ENCODE results near the gene PEX7. TPM values are rescaled to one million over a fixed set of nuclear protein-coding genes. Genes with fewer than 3 reads are reported as not detected.

Gene PEX7
- total and polyA plus RNA-seq, 10 of the 15 experiments (the other 5 are each of a cell fraction or from before 2014, with no cell fraction given), result 0.58 to 12.4 (median 8.8) TPM

- CTCF ChIA-PET, result interaction anchor here (1.7 kb wide), 1 partner anchor 10 kb away, joined by 4 read pairs; no protein-coding TSS in a partner anchor
- in situ Hi-C loops (cut with MboI) (no loop called here), intact Hi-C loops (cut with micrococcal nuclease; ENCODE audit: unreplicated experiment) (no loop called here)
- Histone ChIP-seq H3K4me3 (no peak overlapping the region), H3K4me2 (ENCODE audit: control insufficient read depth, insufficient read depth) (no peak overlapping the region), H3K27ac (ENCODE audit: control insufficient read depth, insufficient read depth) (no peak overlapping the region), H2AFZ (ENCODE audit: control insufficient read depth, low read depth, low read length) (no peak overlapping the region), H3K27me3 (replicated peaks in 1 of 2; ENCODE audit: control insufficient read depth in 2 of 2, insufficient read depth in 2 of 2, low read length in 1 of 2) (no peaks in the 10 kb centered on the region; a peak in 1 of 4 replicates), H3K36me3 (ENCODE audit: control insufficient read depth in 2 of 2, insufficient read depth in 2 of 2, low read length in 1 of 2) (no peaks in the 10 kb centered on the region), H3K9ac (ENCODE audit: control insufficient read depth, insufficient read depth, low read length) (no peak overlapping the region), H4K20me1 (ENCODE audit: control insufficient read depth, insufficient read depth) (no peaks in the 10 kb centered on the region), H3K79me2 (ENCODE audit: control insufficient read depth, insufficient read depth, low read length) (no peaks in the 10 kb centered on the region), H3K9me3 (replicated peaks; ENCODE audit: control insufficient read depth, insufficient read depth, low read length) (no peaks in the 10 kb centered on the region; the same call in 1 of the 3 replicates), H3K4me1 (ENCODE audit: control insufficient read depth, insufficient read depth, low read length) (peaks cover 7% of the 10 kb centered on the region)
- BruUV-seq (replicated peaks), result no TSS peak
- no peak for TF ChIP-seq USF2 (IDR thresholded peaks at IDR 0.05; ENCODE audit: borderline replicate concordance, low read depth, low read length)
- no peak for TF ChIP-seq NBN (IDR thresholded peaks at IDR 0.05)
- no peak for TF ChIP-seq RB1 (IDR thresholded peaks at IDR 0.05; ENCODE audit: borderline replicate concordance)
- TF ChIP-seq YY1 (IDR thresholded peaks at IDR 0.05; ENCODE audit: low read depth, low read length), result no peak
- TF ChIP-seq RAD21 (IDR thresholded peaks at IDR 0.05; ENCODE audit: insufficient read depth, low read depth, low read length), result no peak
- WGBS (ENCODE audit: insufficient coverage, insufficient replicate concordance, low lambda C conversion rate, missing lambda C conversion rate), result 0% methylated on average over 1 of the region's 1 CpG
- FAIRE-seq, result no peak
- SMC1A ChIA-PET (ENCODE audit: uncharacterized antibody, unreplicated experiment), result no interaction called here
- DNase-seq (ENCODE audit: low read depth, low spot score), result no peak
- ATAC-seq, result no peak
- RAD21 ChIA-PET (ENCODE audit: unreplicated experiment), result no interaction called here
- POLR2A ChIA-PET, result interaction anchor here (0.5 kb wide), 1 partner anchor 1290 kb away, joined by 5 read pairs; no protein-coding TSS in a partner anchor
Observed at GRCh38 chr6:136945072-136945471, 122.7 kb downstream of the PEX7 start.

GRCh38 chr6:136945711-136946121, 123.3 kb downstream of the PEX7 start:
- in situ Hi-C loops (cut with MboI), result no loop called here
- RAD21 ChIA-PET (ENCODE audit: unreplicated experiment), result no interaction called here
- TF ChIP-seq PAX5 (IDR thresholded peaks at IDR 0.05; ENCODE audit: borderline replicate concordance, low read depth, low read length) (peak; percentile 71; the same call in 1 of the 2 replicates), POLR2A (IDR thresholded peaks at IDR 0.05; ENCODE audit: low read depth, low read length) (no peak), MYC (IDR thresholded peaks at IDR 0.05; ENCODE audit: insufficient read depth, insufficient read length, insufficient replicate concordance, low read length, severe bottlenecking) (no peak), NR2C2 (IDR thresholded peaks at IDR 0.05; ENCODE audit: borderline replicate concordance, control insufficient read depth, insufficient read length, low read depth) (no peak), ZNF207 (IDR thresholded peaks at IDR 0.05; ENCODE audit: borderline replicate concordance) (no peak), MEF2A (IDR thresholded peaks at IDR 0.05; ENCODE audit: insufficient read depth, low read depth, low read length) (no peak), ATF7 (IDR thresholded peaks at IDR 0.05; ENCODE audit: low read depth) (no peak), EED (IDR thresholded peaks at IDR 0.05; ENCODE audit: low read depth) (peak; percentile 26; the same call in 1 of the 2 replicates), SREBF1 (IDR thresholded peaks at IDR 0.05; ENCODE audit: low read length) (no peak), SREBF2 (IDR thresholded peaks at IDR 0.05; ENCODE audit: low read length) (no peak), ZNF217 (IDR thresholded peaks at IDR 0.05) (no peak), POU2F2 (IDR thresholded peaks at IDR 0.05; ENCODE audit: borderline replicate concordance, low read depth, low read length) (peak; percentile 61; the same call in 1 of the 3 replicates), ZBED1 (IDR thresholded peaks at IDR 0.05; ENCODE audit: borderline replicate concordance) (no peak), SMC3 (IDR thresholded peaks at IDR 0.05; ENCODE audit: borderline replicate concordance, low read length) (no peak), PAX8 (IDR thresholded peaks at IDR 0.05) (no peak)

More at GRCh38 chr6:136945711-136946121, 123.3 kb downstream of the PEX7 start:
- WGBS (ENCODE audit: insufficient coverage, insufficient replicate concordance, low lambda C conversion rate, missing lambda C conversion rate), result 1% methylated on average over 4 of the region's 4 CpGs
- BruUV-seq (replicated peaks), result no TSS peak
- SMC1A ChIA-PET (ENCODE audit: uncharacterized antibody, unreplicated experiment), result no interaction called here
- H4K20me1 ChIP-seq (ENCODE audit: control insufficient read depth, insufficient read depth), result no peaks in the 10 kb centered on the region
- no peaks in the 10 kb centered on the region; the same call in 1 of the 3 replicates for H3K9me3 ChIP-seq (replicated peaks; ENCODE audit: control insufficient read depth, insufficient read depth, low read length)
- no peak overlapping the region for H3K9ac ChIP-seq (ENCODE audit: control insufficient read depth, insufficient read depth, low read length)
- no peak overlapping the region for H3K27ac ChIP-seq (ENCODE audit: control insufficient read depth, insufficient read depth)
- POLR2A ChIA-PET, result no interaction called here
- no peaks in the 10 kb centered on the region for H3K79me2 ChIP-seq (ENCODE audit: control insufficient read depth, insufficient read depth, low read length)
- peaks cover 7% of the 10 kb centered on the region for H3K4me1 ChIP-seq (ENCODE audit: control insufficient read depth, insufficient read depth, low read length)
- FAIRE-seq (no peak), ATAC-seq (peak; percentile 27), DNase-seq (ENCODE audit: low read depth, low spot score) (no peak)
- no peak overlapping the region for H3K4me2 ChIP-seq (ENCODE audit: control insufficient read depth, insufficient read depth)
- CTCF ChIA-PET, result interaction anchor here (0.8 to 1.7 kb wide), 2 partner anchors 10 to 32 kb away, joined by 3 to 4 read pairs; no protein-coding TSS in a partner anchor
- no peaks in the 10 kb centered on the region; a peak in 1 of 4 replicates for H3K27me3 ChIP-seq (replicated peaks in 1 of 2; ENCODE audit: control insufficient read depth in 2 of 2, insufficient read depth in 2 of 2, low read length in 1 of 2)
- intact Hi-C loops (cut with micrococcal nuclease; ENCODE audit: unreplicated experiment), result no loop called here
- H3K4me3 ChIP-seq, result no peak overlapping the region
- no peaks in the 10 kb centered on the region for H3K36me3 ChIP-seq (ENCODE audit: control insufficient read depth in 2 of 2, insufficient read depth in 2 of 2, low read length in 1 of 2)
- no peak overlapping the region for H2AFZ ChIP-seq (ENCODE audit: control insufficient read depth, low read depth, low read length)
